Naive thymus-derived CD8-positive, alpha-beta T cell (primary cell): Measurements from ENCODE around the gene SIX3. TPM values are rescaled to one million over a fixed set of nuclear protein-coding genes. Genes with fewer than 3 reads are reported as not detected.

Experiments used
- polyA plus RNA-seq, 3 donors: library from polyadenylated mRNA; unstranded; fragments of 300-500 nt; fragmentation: Illumina TruSeq; gene quantifications; one replicate each; pipeline ENCODE4 v1.2.3, GENCODE V29; 2021
- total RNA-seq, 8 experiments: library from RNA in 2 of 8; stranded (reverse) in 2 of 8; gene quantifications; one replicate each; pipeline ENCODE4 v1.2.3 and lab custom pipeline; 2021 to 2026

The SIX3 gene
- total and polyA plus RNA-seq, 5 experiments from 2014 or later: not detected

Other genes with a start within 250 kb of the SIX3 start
- gene SIX2, start 67.8 kb downstream of the SIX3 start, total RNA-seq: not detected
- not detected for gene SIX2, start 67.8 kb downstream of the SIX3 start, polyA plus RNA-seq